Neural progenitor cell (in vitro differentiated cells): ENCODE data around the gene LMBRD1. TPM values are rescaled to one million over a fixed set of nuclear protein-coding genes. Genes with fewer than 3 reads are reported as not detected.

ENCODE experiments used
- DNase-seq: peaks from one replicate; pipeline ENCODE4 v3.0.0-alpha.2; 2016; ENCODE audit warnings: low spot score
- H2AFZ ChIP-seq: fragments of 200-600 bp; sonication (generic); replicated peaks from 2 replicates; pipeline ENCODE4 v1.6.1; 2016; ENCODE audit warnings: antibody characterized with exemption
- H3F3A ChIP-seq: fragments of 200-600 bp; sonication (generic); 2 replicates; pipeline ENCODE4 v1.6.1; 2016; ENCODE audit warnings: antibody characterized with exemption, low read depth
- H3K27ac ChIP-seq: fragments of 200-600 bp; sonication (generic); 2 replicates; pipeline ENCODE4 v1.5.1; 2016; ENCODE audit warnings: mild to moderate bottlenecking
- H3K27me3 ChIP-seq: fragments of 200-600 bp; sonication (generic); 2 replicates; pipeline ENCODE4 v1.6.1; 2016; ENCODE audit warnings: mild to moderate bottlenecking, moderate library complexity
- H3K36me3 ChIP-seq: fragments of 200-600 bp; sonication (generic); 2 replicates; pipeline ENCODE4 v1.5.1; 2016
- H3K4me1 ChIP-seq: fragments of 200-600 bp; sonication (generic); 2 replicates; pipeline ENCODE4 v1.6.1; 2016; ENCODE audit warnings: mixed run types
- H3K4me2 ChIP-seq: fragments of 200-600 bp; sonication (generic); 2 replicates; pipeline ENCODE4 v1.6.1; 2016
- H3K4me3 ChIP-seq: fragments of 200-600 bp; sonication (generic); 2 replicates; pipeline ENCODE4 v1.5.1; 2016
- H3K79me2 ChIP-seq: fragments of 200-600 bp; sonication (generic); 2 replicates; pipeline ENCODE4 v1.6.1; 2016; ENCODE audit warnings: low read depth
- H3K9ac ChIP-seq: fragments of 200-600 bp; sonication (generic); 2 replicates; pipeline ENCODE4 v1.6.1; 2016
- H3K9me3 ChIP-seq: fragments of 200-600 bp; sonication (generic); 2 replicates; pipeline ENCODE4 v1.5.1; 2016; ENCODE audit warnings: low read depth
- H4K20me1 ChIP-seq: fragments of 200-600 bp; sonication (generic); 2 replicates; pipeline ENCODE4 v1.6.1; 2016; ENCODE audit warnings: low read depth
- H3K27ac Mint-ChIP-seq: 3 replicates; pipeline ENCODE4 v1.8.0; 2021; ENCODE audit warnings: mixed read lengths
- H3K27me3 Mint-ChIP-seq: 2 replicates; pipeline ENCODE4 v1.8.0; 2022; ENCODE audit warnings: low read depth, mild to moderate bottlenecking, inconsistent platforms, moderate library complexity, mixed read lengths; ENCODE audit not compliant: insufficient read depth
- H3K36me3 Mint-ChIP-seq: 3 replicates; pipeline ENCODE4 v1.8.0; 2021; ENCODE audit warnings: mixed read lengths
- H3K4me1 Mint-ChIP-seq: 3 replicates; pipeline ENCODE4 v1.8.0; 2021; ENCODE audit warnings: mixed read lengths
- H3K4me3 Mint-ChIP-seq: 3 replicates; pipeline ENCODE4 v1.8.0; 2021; ENCODE audit warnings: mild to moderate bottlenecking, moderate library complexity, mixed read lengths
- H3K9me3 Mint-ChIP-seq: 3 replicates; pipeline ENCODE4 v1.8.0; 2020; ENCODE audit warnings: mixed read lengths
- CTCF ChIP-seq: fragments of 200-600 bp; sonication (generic); IDR thresholded peaks from 2 replicates; pipeline ENCODE4 v1.5.1; 2017; ENCODE audit warnings: antibody characterized with exemption, mild to moderate bottlenecking
- EZH2 ChIP-seq: fragments of 200-600 bp; sonication (generic); IDR thresholded peaks from 2 replicates; pipeline ENCODE4 v1.6.1; 2017; ENCODE audit warnings: antibody characterized with exemption, mild to moderate bottlenecking, moderate library complexity
- EZH2phosphoT487 ChIP-seq: fragments of 200-600 bp; sonication (generic); IDR thresholded peaks from 2 replicates; pipeline ENCODE4 v1.6.1; 2017; ENCODE audit warnings: antibody characterized with exemption
- total RNA-seq: library from RNA; depleted of rRNA; stranded (reverse); fragments of >200 nt; gene quantifications from 2 replicates; pipeline ENCODE4 v1.2.3, GENCODE V29; 2015; ENCODE audit warnings: low replicate concordance

Gene LMBRD1
- total RNA-seq, 1 donor from 2014 or later, result 41.1 TPM

- peak overlapping the region; percentile 52 for H3K27ac Mint-ChIP-seq
- peak overlapping the region; percentile 67 for H3K4me2 ChIP-seq
- peaks cover 2% of the 10 kb centered on the region for H3K36me3 Mint-ChIP-seq
- H3K4me3 Mint-ChIP-seq, result no peak overlapping the region
- no peaks in the 10 kb centered on the region for H3K79me2 ChIP-seq
- peak overlapping the region; percentile 16 for H3K4me3 ChIP-seq
- peak overlapping the region; percentile 87 for H3K27ac ChIP-seq
- no peaks in the 10 kb centered on the region for H3K9me3 ChIP-seq
- peak; percentile 55 for DNase-seq
- H4K20me1 ChIP-seq, result no peaks in the 10 kb centered on the region
- peak overlapping the region; percentile 88 for H2AFZ ChIP-seq
- H3F3A ChIP-seq, result peaks cover 31% of the 10 kb centered on the region
- H3K4me1 ChIP-seq, result peaks cover 23% of the 10 kb centered on the region
- H3K27me3 Mint-ChIP-seq, result no peaks in the 10 kb centered on the region
- peaks cover 5% of the 10 kb centered on the region for H3K9me3 Mint-ChIP-seq
- TF ChIP-seq EZH2phosphoT487 (no peak), CTCF (no peak), EZH2 (no peak)
- H3K36me3 ChIP-seq, result no peaks in the 10 kb centered on the region
- H3K9ac ChIP-seq, result no peak overlapping the region
- H3K27me3 ChIP-seq, result no peaks in the 10 kb centered on the region
- peaks cover 16% of the 10 kb centered on the region for H3K4me1 Mint-ChIP-seq
Observed at GRCh38 chr6:69631552-69632346, 165.1 kb downstream of the LMBRD1 start.

- H4K20me1 ChIP-seq, result no peaks in the 10 kb centered on the region
- no peak overlapping the region for H3K4me3 Mint-ChIP-seq
- H3K36me3 Mint-ChIP-seq, result peaks cover 2% of the 10 kb centered on the region
- peaks cover 5% of the 10 kb centered on the region for H3K9me3 Mint-ChIP-seq
- H3K79me2 ChIP-seq, result no peaks in the 10 kb centered on the region
- peaks cover 23% of the 10 kb centered on the region for H3K4me1 ChIP-seq
- H3K27ac Mint-ChIP-seq, result no peak overlapping the region
- no peak overlapping the region for H3K4me2 ChIP-seq
- H3K9me3 ChIP-seq, result no peaks in the 10 kb centered on the region
- H3K27me3 ChIP-seq, result no peaks in the 10 kb centered on the region
- H3F3A ChIP-seq, result peaks cover 31% of the 10 kb centered on the region
- peaks cover 16% of the 10 kb centered on the region for H3K4me1 Mint-ChIP-seq
- no peak overlapping the region for H3K4me3 ChIP-seq
- TF ChIP-seq EZH2 (no peak), EZH2phosphoT487 (no peak)
- no peaks in the 10 kb centered on the region for H3K36me3 ChIP-seq
- H3K9ac ChIP-seq, result no peak overlapping the region
- H3K27me3 Mint-ChIP-seq, result no peaks in the 10 kb centered on the region
- peak overlapping the region; percentile 87 for H3K27ac ChIP-seq
- no peak for DNase-seq
- peak overlapping the region; percentile 88 for H2AFZ ChIP-seq
Observed at GRCh38 chr6:69630767-69631166, 166.0 kb downstream of the LMBRD1 start.

- Histone ChIP-seq H3K9me3 (no peaks in the 10 kb centered on the region), H3K79me2 (no peaks in the 10 kb centered on the region), H4K20me1 (no peaks in the 10 kb centered on the region), H2AFZ (no peak overlapping the region), H3K4me2 (no peak overlapping the region), H3K4me3 (no peak overlapping the region), H3K4me1 (peaks cover 28% of the 10 kb centered on the region), H3K27me3 (no peaks in the 10 kb centered on the region), H3K36me3 (no peaks in the 10 kb centered on the region), H3F3A (peaks cover 27% of the 10 kb centered on the region), H3K27ac (no peak overlapping the region), H3K9ac (no peak overlapping the region)
- no peak for DNase-seq
- TF ChIP-seq EZH2phosphoT487 (no peak), EZH2 (no peak), CTCF (no peak)
- peaks cover 2% of the 10 kb centered on the region for H3K36me3 Mint-ChIP-seq
- H3K4me3 Mint-ChIP-seq, result no peak overlapping the region
- H3K9me3 Mint-ChIP-seq, result peaks cover 5% of the 10 kb centered on the region
- H3K27me3 Mint-ChIP-seq, result peaks cover 2% of the 10 kb centered on the region
- peaks cover 30% of the 10 kb centered on the region for H3K4me1 Mint-ChIP-seq
- no peak overlapping the region for H3K27ac Mint-ChIP-seq
Observed at GRCh38 chr6:69627625-69628024, 169.2 kb downstream of the LMBRD1 start.

GRCh38 chr6:69624944-69625343 is 171.9 kb downstream of the LMBRD1 start:
- Histone ChIP-seq H4K20me1 (no peaks in the 10 kb centered on the region), H3K36me3 (no peaks in the 10 kb centered on the region), H3K9ac (no peak overlapping the region), H3K4me3 (no peak overlapping the region), H3K79me2 (no peaks in the 10 kb centered on the region), H3K9me3 (no peaks in the 10 kb centered on the region), H3K4me1 (peaks cover 14% of the 10 kb centered on the region), H3K4me2 (no peak overlapping the region), H3K27ac (no peak overlapping the region), H2AFZ (no peak overlapping the region), H3K27me3 (no peaks in the 10 kb centered on the region), H3F3A (peaks cover 1% of the 10 kb centered on the region)
- DNase-seq, result no peak
- H3K27me3 Mint-ChIP-seq, result peaks cover 2% of the 10 kb centered on the region
- no peak overlapping the region for H3K4me3 Mint-ChIP-seq
- H3K4me1 Mint-ChIP-seq, result peaks cover 23% of the 10 kb centered on the region
- no peak overlapping the region for H3K27ac Mint-ChIP-seq
- no peak for TF ChIP-seq EZH2phosphoT487
- no peak for TF ChIP-seq CTCF
- TF ChIP-seq EZH2, result no peak
- H3K9me3 Mint-ChIP-seq, result peaks cover 5% of the 10 kb centered on the region
- peaks cover 2% of the 10 kb centered on the region for H3K36me3 Mint-ChIP-seq
